ENCODE measurements around the gene NSMF. TPM values are rescaled to one million over a fixed set of nuclear protein-coding genes. Genes with fewer than 3 reads are reported as not detected.
A peak's percentile ranks its signal among the peaks of the same experiment; 100 is the strongest.

NSMF gene
- total and polyA plus RNA-seq, 12 donors = 5.3 to 29.3 (median 10.9) TPM

DNA sequence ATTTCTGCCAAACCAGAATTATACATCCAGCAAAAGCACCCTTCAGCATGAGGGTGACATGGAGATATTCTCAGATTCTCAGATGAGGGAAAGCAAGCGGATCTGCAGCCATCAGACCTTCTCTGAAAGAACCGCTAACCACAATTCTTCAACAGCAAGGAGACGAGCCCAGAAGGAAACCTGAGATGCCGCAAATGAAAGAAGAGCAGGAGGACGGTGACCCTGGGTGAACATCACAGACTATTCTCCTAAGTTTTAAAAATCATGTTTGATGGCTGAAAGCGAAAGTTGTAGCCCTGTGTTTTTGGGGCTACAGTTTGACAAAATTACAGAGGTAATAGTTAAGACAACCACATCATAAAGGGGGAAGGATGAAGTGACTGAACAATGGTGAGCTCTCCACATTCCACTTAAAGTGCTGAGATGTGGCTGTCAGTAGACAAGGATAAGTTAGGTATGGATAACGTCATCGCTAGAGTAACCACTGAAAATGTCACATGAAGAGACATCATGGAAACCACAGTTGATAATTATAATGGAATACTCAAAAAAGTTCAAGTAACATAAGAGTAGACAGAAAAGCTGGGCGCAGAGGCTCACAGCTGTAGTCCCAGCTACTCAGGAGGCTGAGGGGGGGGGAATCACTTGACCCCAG lies 31.5 kb upstream of the NSMF start:
- no peaks in the 10 kb centered on the region for H3K9me3 ChIP-seq
- intact Hi-C loops (cut with DNase I) = no loop called here
- no peak overlapping the region for H3K4me3 ChIP-seq
- ATAC-seq (no peak), DNase-seq (no peak)
- no peak for TF ChIP-seq CTCF (IDR thresholded peaks at IDR 0.05)
- H3K4me1 ChIP-seq = peaks cover 0 to 10% (median 0%) of the 10 kb centered on the region in 9 donors
- no peaks in the 10 kb centered on the region for H3K27me3 ChIP-seq
- 88 to 89% methylated on average over 9 of the region's 9 CpGs for WGBS, 2 donors
- H3K36me3 ChIP-seq = peaks cover 0 to 19% (median 0%) of the 10 kb centered on the region in 9 donors
- no peak overlapping the region for H3K27ac ChIP-seq

DNA sequence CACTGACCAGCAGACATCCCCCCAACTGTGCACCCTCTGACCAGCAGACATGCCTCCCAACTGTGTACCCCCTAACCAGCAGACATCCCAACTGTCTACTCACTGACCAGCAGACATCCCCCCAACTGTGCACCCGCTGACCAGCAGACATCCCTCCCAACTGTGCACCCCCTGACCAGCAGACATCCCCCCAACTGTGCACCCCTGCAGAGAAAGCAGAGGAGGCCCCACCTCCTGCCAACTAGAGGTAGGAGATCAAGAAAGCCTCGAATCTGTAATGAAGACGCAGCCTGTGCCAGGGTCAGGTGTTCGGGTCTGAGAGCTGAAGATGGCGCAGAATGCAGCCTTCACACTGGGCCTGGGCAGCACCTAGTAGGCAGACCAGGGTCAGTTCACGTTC lies 29.8 kb upstream of the NSMF start:
- peaks cover 0 to 19% (median 0%) of the 10 kb centered on the region in 9 donors for H3K36me3 ChIP-seq
- no peaks in the 10 kb centered on the region for H3K9me3 ChIP-seq
- intact Hi-C loops (cut with DNase I) = no loop called here
- WGBS, 2 donors = 93 to 95% methylated on average over 6 of the region's 6 CpGs
- TF ChIP-seq CTCF (IDR thresholded peaks at IDR 0.05) = no peak
- H3K27me3 ChIP-seq = no peaks in the 10 kb centered on the region
- H3K4me1 ChIP-seq = peaks cover 0 to 5% (median 0%) of the 10 kb centered on the region in 9 donors
- H3K4me3 ChIP-seq = no peak overlapping the region
- ATAC-seq (no peak), DNase-seq (no peak)
- no peak overlapping the region for H3K27ac ChIP-seq

GRCh38 chr9:137488327-137488653 lies 29.2 kb upstream of the NSMF start:
- Histone ChIP-seq H3K27ac (no peak overlapping the region), H3K4me3 (no peak overlapping the region), H3K27me3 (no peaks in the 10 kb centered on the region), H3K4me1 (no peaks in the 10 kb centered on the region), H3K9me3 (no peaks in the 10 kb centered on the region), H3K36me3 (peaks cover 0 to 19% (median 0%) of the 10 kb centered on the region in 9 donors)
- 76 to 81% methylated on average over 6 of the region's 6 CpGs for WGBS, 2 donors
- no peak for DNase-seq
- ATAC-seq = peak in 1 of 8 donors; percentile 15
- intact Hi-C loops (cut with DNase I) = no loop called here
- TF ChIP-seq CTCF (IDR thresholded peaks at IDR 0.05) = no peak

- Histone ChIP-seq H3K9me3 (no peaks in the 10 kb centered on the region), H3K36me3 (peaks cover 0 to 19% (median 0%) of the 10 kb centered on the region in 9 donors), H3K27me3 (no peaks in the 10 kb centered on the region), H3K27ac (no peak overlapping the region), H3K4me3 (no peak overlapping the region), H3K4me1 (peaks cover 0 to under 1% (median 0%) of the 10 kb centered on the region in 9 donors)
- intact Hi-C loops (cut with DNase I) = no loop called here
- ATAC-seq (no peak), DNase-seq (no peak)
- WGBS, 2 donors = 70 to 77% methylated on average over 41 of the region's 41 CpGs
- TF ChIP-seq CTCF (IDR thresholded peaks at IDR 0.05) = no peak
Measured at GRCh38 chr9:137487454-137488326, 28.6 kb upstream of the NSMF start.
